HG02840 (cell line): Measurements from ENCODE around the gene JMJD8.
"Not testable (repeated sequence)": the region's sequence is repeated elsewhere in the genome, so short reads cannot be mapped to it uniquely, and the experiment has no call there.

Experiments used
- ATAC-seq: cut with Tn5 transposase; IDR thresholded peaks from one replicate; pipeline ENCODE4 v1.9.1; 2021; ENCODE audit warnings: mild to moderate bottlenecking, moderate library complexity, moderate number of reproducible peaks; ENCODE audit not compliant: unreplicated experiment, low FRiP score

JMJD8 gene

DNA sequence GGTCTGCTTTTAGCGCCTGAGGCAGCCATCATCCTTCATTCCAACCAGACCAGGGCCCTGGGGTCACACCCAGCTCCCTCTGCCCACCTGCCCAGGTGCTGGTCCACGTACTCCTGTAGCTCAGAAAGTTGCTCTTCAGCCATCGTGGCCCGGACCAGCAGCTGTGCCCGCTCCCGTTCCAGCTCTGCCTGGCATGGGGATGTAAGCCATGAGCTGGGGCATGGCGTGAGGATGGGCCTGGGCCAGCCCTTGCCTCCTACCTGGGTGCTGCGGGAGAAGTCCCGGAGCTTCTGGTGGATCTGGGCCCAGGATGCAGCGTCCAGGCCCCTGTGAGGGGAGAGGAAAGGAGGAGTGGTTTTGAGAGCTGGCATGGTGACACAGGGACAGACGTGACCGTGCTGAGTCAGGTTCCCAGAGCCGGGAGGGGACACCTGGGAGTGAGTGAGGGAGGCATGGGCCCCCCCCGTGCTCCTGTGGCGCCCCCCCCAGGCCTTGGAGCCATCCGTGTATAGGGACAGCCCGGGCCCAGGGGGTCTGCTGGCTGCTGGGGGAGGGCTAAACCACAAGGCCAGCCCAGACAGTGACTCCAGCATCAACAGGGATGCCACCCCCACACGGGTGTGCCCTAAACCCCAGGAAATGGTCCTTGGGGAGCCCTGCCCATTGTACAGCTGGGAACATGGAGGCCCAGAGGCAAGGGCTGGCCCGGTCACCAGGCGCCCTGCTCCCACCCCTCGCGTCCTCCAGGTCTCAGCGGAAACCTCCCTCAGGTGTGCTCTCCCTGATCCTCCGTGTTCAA, 38.9 kb upstream of the JMJD8 start:
- ATAC-seq: no peak

DNA sequence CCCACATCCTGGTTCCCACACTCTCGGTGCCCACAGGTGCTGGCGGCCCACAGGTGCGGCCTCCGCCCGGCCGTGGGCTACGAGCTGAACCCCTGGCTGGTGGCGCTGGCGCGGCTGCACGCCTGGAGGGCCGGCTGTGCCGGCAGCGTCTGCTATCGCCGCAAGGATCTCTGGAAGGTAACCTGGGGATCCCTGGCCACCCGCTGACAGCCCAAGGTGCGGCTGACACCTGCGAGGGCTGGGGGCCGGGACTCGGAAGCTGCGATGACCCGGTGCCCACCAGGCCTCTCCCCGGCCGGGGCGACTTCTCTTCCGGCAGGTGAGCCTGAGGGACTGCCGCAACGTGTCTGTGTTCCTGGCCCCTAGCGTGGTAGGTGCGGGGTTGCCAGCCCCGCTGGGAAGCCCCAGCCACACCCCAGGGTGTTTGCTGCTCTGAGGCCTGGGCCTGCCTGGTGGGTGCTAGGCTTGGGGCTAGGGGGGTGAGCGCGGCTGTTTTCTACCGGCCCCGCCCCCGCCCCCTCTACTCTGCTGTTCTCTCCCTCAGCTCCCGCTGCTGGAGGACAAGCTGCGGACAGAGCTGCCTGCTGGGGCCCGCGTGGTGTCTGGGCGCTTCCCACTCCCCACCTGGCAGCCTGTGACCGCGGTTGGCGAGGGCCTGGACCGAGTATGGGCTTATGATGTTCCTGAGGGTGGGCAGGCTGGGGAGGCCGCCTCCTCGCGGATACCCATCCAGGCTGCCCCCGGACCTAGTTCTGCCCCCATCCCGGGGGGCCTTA, 37.8 kb upstream of the JMJD8 start:
- no peak for ATAC-seq

DNA sequence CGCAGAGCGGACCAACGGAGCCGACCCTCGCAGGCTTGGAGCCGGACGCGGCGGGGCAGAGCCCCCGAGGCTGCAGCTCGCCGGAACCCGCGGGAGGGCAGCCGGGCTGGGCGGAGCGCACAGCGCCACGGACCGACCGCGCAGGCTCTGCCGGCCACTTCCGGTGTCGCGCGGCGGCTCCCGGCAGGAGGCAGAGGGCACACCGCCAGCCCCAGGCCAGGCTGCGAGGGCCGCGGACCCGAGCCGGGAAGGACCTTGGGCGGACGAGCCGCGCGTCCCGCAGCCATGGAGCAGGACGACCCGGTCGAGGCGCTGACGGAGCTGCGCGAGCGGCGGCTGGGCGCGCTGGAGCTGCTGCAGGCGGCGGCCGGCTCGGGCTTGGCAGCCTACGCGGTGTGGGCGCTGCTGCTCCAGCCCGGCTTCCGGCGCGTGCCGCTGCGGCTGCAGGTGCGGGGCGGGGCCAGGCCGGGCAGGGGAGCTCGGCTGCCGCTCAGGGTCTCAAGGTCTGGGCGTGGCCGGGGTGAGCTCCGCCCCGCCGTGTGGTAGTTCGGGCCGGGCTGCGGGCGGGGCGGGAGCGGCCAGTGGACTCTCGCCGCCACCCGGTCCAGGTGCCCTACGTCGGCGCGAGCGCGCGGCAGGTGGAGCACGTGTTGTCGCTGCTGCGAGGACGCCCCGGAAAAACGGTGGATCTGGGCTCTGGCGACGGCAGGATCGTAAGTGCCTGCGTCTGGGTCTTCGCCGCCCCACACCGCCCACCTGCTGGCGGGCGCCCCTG, 37.0 kb upstream of the JMJD8 start, which contains the start of gene ANTKMT:
Gene ANTKMT (plus strand): TSS at position 157 of the 775 bp plus-strand sequence. CDS start 129 bp downstream, at position 286.
- ATAC-seq: peak; percentile 62

DNA sequence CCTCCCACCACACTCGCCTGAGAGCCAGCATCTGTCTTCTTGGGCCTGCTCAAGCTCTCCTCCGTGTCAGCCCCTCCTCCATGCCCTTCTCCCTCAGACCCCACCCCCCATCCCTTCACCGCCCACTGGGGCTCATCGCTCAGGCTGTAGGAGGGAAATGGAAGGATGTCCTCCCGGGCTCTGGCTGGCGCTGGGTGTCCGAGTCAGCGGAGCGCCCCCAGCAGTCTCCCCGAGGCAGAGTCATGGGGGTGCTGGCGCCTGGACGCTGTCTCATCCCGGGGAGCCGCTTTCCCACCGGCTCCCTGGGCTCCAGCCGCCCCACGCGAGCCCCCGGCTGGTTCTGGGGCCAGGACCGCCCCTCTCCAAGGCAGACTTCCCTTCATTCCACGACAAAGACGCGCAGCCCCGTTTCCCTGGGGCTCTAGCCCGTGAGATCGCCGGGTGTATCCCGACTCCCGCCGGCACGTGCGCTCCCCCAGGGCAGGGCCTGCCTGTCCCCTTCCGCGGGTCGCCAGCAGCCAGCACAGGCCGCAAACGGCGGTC, 36.4 kb upstream of the JMJD8 start:
- ATAC-seq: peak; percentile 7

DNA sequence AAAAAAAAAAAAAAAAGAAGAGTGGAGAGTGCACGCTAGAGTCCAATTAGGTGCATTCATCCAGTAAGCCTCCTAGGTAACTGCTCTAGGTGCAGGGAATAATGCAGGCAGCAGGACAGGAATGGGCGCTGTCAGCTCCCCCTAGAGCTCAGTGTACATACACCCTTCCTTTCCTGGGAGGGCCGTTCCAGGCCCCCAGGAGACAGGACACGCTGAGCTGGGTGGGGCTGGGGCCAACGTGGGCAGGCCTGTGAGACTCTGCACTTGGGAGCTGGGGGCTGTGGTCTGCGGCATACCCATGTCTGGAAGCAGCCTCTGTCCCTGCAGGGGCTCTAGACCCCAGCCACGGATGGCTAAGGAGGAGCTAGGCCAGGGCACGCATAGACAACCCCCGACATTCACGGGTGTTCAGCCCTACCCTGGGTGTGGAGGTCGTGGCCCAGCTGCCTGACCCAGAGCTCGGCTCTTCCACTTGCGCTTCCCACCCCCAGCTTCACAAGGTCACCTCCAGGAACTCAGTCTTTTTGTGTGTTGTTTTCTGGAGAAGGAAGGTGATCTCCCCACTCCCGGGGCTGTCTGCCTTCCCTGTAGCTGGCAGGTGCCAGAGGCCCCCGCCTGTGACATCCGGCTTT, 35.8 kb upstream of the JMJD8 start:
- no peak for ATAC-seq

DNA sequence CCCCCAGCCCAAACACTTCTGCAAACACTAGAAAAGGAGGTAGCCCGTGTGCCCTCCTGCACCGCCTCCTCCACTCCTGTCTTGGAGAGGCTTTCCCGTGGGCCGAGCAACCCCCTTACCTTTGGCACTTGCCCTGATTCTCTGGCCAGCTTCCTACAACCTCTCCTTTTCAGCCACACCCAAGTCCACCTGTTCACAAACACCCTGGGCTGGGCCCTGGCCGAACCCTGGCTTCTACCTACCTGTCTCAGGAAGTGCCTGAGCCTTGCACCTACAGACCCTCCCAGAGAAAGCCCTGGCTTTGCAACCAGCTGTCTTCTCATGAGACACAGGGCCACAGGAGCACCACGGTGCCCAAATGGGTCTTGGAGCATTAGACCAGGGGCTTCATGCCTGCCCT, 34.8 kb upstream of the JMJD8 start:
- ATAC-seq: no peak

DNA sequence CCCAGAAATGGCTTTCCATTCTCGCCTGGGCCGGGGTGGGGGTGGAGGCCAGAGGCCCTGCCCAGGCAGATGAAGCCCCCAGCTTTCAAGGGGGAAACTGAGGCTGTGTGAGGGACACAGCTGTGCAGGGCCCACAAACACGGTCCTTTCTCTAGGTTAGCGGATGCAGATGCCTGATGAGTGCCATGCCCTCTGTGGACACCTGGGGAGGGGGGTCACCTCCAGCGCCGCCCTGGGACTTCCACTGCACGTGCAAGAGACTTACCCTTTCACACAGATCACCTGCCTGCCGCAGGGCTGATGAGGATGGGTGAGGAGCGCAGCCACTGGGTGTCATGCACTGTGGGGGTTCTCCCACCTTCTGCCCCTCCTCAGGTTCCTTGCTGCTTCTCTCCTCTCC, 34.3 kb upstream of the JMJD8 start:
- no peak for ATAC-seq

DNA sequence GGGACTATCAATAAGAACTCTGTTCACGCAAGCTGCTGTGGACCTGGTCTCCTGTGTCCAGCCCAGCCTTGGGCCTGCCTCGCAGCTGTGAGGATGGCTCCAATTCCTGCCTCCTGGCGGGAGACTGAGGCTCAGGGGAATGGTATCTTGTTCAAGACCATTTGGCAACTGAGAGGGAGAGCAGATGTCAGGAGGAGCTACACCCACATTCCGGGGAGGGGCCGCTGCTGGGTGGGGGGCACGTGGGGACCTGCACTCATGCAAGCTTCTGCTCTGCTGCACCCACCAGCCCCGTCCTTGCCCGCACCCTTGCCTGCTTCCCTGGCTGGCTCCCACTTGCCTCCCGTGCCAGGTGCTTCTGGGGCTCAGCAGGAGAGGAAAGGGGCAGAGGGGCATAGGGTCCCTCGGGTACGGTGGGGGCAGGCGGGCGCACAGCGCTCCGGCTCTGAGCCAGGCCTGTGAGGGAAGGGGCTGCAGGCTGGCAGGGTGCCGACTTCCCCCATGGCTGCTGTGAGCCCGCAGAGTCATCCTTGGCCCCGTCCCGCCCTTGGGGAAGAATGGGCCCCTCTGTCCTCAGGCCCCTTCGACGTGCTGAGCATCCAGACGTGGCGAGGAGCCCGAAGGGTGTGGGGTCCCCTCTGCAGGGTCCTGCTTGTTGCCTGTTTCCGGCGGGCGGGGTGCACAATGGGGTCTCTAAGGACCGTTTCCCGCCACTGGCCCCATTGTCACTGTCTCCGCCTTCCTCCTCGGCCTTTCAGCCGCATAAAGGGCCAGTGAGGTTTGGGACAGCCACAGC, 33.5 kb upstream of the JMJD8 start:
- no peak for ATAC-seq

DNA sequence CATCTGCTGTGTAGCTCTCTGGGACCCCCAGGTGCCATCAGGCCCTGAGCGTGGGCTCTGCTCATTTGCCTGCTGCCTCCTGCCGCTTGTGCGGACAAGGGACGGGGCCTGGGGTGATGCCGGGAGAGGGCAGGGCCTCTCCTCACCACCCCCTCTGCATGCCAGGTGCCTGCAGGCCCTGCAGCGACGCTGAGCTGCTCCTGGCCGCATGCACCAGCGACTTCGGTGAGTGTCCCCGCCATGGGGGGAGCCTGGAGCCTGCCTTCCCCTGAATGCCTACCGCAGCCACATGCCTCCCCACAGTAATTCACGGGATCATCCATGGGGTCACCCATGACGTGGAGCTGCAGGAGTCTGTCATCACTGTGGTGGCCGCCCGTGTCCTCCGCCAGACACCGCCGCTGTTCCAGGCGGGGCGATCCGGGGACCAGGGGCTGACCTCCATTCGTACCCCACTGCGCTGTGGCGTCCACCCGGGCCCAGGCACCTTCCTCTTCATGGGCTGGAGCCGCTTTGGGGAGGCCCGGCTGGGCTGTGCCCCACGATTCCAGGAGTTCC, 32.7 kb upstream of the JMJD8 start:
- no peak for ATAC-seq

DNA sequence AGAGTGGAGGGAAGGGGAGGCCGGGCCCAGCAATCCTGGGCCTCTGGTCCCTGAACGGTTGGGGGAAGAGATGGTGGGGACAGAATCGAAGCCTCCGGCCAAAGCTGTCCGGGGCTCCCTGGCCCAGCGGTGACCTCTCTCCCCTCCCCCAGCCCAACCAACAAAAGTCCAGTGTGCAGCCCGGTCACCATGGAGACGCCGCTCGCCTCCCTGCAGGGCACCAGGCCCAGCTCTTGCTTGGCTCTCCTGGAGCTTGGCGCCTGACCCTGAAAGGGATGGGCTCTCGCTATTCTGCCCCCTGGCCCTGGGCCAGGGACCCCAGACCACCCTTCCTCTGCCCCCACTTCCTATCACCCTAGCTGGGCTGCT, 32.0 kb upstream of the JMJD8 start:
- no peak for ATAC-seq

DNA sequence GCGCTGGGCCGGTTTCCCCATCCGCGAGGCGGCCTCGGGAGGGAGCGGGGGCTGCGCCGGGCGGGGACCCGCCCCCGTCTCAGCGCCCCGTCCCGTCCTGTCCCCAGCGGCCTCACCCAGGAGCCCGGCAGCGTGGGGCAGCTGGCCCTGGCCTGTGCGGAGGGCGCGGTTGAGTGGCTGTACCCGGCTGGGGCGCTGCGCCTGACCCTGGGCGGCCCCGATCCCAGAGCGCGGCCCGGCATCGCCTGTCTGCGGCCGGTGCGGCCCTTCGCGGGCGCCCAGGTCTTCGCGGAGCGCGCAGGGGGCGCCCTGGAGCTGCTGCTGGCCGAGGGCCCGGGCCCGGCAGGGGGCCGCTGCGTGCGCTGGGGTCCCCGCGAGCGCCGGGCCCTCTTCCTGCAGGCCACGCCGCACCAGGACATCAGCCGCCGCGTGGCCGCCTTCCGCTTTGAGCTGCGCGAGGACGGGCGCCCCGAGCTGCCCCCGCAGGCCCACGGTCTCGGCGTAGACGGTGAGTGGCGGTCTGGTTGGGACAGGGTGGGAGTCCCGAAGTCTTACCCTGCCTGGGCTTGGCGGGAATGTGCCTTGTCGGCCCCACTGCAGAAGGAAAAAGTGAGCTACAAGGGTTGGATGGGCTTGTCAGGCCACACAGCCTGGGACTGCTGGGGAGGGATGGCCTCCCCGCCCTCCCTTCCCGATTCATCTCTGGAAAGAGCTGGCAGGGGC, 31.5 kb upstream of the JMJD8 start:
- no peak for ATAC-seq

DNA sequence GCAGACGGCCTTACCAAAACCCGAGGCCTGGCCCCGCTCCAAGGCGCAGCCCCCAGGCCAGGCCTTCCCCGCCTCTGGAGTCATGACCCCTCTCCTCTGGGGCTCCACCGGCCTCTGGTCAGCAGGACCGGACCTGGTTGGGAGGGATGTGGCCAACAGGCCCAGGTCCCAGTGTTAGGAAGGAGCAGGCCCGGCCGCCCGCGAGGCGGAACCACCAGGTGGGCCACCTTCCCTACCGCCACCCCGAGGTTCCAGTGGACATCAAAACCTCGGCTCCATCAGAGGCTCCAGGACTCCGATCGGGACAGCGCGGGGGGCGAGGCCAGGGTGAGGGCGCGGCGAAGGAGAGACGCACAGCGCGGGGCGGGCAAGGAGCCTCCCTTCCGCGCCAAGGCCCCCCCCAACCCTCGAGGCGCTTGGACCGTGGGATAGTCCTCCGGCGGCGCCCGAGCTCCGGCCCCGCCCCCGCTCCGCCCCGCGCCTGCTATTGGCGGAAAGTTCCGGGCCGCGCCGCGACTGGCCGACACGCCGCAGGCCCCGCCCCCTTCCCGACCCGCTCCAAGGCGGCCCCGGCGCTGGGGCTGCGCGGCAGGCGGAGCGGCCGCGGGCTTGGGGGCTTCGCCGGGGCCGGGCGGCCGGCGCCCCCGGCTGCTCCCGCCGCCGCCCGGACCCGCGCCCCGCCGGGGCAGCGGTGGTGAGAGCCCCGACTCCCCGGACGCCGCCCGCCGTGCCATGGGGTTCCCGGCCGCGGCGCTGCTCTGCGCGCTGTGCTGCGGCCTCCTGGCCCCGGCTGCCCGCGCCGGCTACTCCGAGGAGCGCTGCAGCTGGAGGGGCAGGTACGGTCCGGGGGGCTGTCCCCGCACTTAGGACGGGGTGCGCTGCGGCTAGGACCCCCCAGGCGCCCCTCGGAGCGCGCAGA, 30.7 kb upstream of the JMJD8 start, which contains the start of gene METRN:
Gene METRN (plus strand): TSS at position 561 of the 919 bp plus-strand sequence. CDS start 172 bp downstream, at position 733.
- ATAC-seq: peak; percentile 54

DNA sequence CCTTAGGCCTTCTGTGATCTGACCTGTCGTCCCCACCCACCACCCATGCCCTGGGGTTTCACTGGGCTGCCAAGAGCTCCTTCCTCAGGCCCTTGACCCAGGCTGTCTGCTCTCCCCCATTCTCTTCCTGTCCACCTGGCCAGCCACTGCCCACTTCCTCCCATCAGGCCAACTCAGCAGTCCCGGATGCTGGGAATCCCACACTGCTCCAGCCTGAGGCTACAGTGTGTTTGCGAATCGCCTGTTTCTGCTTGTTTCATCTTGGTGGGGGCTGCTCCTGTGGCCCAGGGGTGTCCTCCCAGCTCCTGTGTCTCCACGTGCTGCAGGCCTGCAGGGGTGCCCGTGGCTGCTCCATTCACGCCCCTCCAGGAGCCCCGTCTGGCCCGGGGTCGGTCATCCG, 29.9 kb upstream of the JMJD8 start:
- ATAC-seq: no peak

DNA sequence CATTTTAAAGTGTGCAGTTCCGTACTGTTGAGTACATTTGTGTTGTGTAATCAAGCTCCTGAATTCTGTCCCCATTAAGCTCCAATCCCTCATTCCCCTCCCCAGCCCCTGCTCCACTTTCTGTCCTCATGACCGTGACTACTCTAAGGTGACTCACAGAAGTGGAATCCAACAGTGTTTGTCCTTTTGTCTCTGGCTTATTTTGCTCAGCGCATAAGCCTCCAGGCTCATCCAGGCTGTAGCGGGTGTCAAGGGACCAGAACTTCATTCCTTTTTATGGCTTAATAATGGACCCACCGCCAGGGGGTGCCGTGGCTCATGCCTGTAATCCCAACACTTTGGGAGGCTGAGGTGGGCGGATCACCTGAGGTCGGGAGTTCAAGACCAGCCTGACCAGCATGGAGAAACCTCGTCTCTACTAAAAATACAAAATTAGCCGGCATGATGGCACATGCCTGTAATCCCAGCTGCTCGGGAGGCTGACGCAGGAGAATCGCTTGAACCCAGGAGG, 28.7 kb upstream of the JMJD8 start:
- not testable (repeated sequence) for ATAC-seq

DNA sequence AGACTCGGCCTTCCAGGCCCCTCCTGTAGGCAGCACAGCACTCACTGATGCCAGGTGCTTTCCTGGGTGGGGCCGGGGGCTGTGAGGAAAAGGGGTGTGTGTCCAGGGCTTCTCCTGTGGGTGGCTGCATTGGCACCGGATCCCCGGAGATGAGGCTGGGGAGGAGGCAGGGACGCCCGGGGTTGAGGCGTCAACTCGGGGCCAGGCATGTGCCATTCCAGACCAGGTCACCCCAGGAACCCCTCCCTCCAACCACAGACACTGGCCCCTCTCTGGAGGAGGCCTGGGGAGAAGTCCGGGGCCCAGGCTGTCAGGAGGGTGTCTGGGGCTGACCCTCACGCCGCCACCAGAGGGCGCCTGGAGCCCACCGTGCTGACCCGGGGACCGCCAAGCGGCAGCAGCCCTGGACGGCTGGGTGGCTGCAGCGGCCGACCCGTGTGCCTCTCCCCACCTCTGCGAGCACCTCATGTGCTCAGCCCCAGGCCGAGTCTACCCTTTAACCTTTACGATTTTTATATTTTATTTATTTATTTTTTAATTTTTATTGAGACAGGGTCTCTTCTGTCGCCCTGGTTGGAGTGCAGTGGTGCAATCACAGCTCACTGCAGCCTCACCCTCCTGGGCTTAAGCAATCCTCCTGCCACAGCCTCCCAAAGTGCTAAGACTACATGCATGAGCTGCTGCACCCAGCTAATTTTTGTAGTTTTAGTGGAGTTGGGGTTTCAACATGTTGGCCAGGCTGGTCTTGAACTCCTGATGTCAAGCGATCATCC, 27.6 kb upstream of the JMJD8 start:
- no peak for ATAC-seq

DNA sequence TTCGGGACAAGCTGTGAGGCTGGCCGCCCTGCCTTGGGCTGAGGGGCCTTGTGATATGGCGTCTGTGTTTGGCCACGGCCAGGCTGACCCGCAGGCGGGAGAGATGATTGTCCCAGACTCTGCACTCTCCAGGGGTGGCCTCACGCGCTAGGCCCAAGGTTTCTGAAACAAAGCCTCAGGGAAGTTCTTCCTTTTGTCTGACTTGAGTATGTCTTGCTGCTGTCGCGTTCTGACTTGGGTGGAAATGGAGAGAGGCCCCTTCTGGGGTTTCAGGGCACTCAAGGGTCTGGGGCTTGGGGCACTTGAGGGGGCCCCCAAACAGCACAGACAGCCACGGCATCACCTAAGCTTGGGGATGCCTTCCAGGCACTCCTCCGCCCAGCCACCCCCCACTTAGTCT, 26.9 kb upstream of the JMJD8 start:
- no peak for ATAC-seq
